ENCODE results near the gene GMDS.

DNA sequence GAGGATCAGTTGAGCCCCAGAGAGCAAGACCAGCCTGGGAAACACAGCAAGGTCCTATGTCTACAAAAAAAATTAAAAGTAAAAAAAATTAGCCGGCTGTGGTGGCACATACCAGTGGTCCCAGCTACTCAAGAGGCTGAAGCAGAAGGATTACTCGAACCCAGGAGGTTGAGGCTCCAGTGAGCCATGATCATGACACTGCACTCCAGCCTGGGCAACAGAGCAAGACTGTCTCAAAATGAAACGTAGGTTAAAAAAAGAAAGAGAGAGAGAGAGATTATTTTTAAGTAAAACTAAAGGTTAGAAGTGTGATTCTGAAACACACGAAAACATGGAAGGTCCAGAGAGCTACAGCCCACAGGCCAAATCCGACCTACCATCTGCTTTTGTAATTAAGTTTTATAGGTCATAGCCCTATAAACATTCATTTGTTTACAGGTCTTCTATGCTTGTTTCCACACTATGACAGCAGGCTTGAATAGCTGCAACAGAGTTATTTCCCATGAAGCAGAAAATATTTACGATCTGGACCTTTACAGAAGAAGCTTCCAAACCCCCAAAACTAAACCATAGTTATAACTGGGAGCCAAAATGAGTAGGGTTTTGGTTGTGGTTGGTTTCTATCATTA lies 279.7 kb downstream of the GMDS start:
- TF ChIP-seq, protein P1, sequence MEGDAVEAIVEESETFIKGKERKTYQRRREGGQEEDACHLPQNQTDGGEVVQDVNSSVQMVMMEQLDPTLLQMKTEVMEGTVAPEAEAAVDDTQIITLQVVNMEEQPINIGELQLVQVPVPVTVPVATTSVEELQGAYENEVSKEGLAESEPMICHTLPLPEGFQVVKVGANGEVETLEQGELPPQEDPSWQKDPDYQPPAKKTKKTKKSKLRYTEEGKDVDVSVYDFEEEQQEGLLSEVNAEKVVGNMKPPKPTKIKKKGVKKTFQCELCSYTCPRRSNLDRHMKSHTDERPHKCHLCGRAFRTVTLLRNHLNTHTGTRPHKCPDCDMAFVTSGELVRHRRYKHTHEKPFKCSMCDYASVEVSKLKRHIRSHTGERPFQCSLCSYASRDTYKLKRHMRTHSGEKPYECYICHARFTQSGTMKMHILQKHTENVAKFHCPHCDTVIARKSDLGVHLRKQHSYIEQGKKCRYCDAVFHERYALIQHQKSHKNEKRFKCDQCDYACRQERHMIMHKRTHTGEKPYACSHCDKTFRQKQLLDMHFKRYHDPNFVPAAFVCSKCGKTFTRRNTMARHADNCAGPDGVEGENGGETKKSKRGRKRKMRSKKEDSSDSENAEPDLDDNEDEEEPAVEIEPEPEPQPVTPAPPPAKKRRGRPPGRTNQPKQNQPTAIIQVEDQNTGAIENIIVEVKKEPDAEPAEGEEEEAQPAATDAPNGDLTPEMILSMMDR (IDR thresholded peaks at IDR 0.05) = no peak
- no peak for TF ChIP-seq EZH2 (IDR thresholded peaks at IDR 0.05; ENCODE audit: borderline replicate concordance, insufficient read depth, low read depth, low read length, poor library complexity, severe bottlenecking)
